Keratinocyte (primary cell): Measurements from ENCODE around the gene GFPT2. TPM values are rescaled to one million over a fixed set of nuclear protein-coding genes. Genes with fewer than 3 reads are reported as not detected.

ENCODE experiments used
- DNase-seq: peaks from one replicate; pipeline ENCODE4 v3.0.0-alpha.2; 2011; ENCODE audit warnings: low read depth, missing footprints, low spot score
- FAIRE-seq: peaks from 2 replicates; lab custom pipeline; 2011; peaks lifted over from hg19 to GRCh38; lab: Jason Lieb, UNC
- H2AFZ ChIP-seq: 2 replicates; pipeline ENCODE4 v1.6.0; 2012; ENCODE audit warnings: low read length, control low read depth, inconsistent platforms; ENCODE audit not compliant: control insufficient read depth
- H3K27ac ChIP-seq: 2 replicates; pipeline ENCODE4 v1.5.1; 2011; ENCODE audit warnings: low read length; ENCODE audit not compliant: control insufficient read depth, insufficient read depth
- H3K27me3 ChIP-seq: 3 replicates; pipeline ENCODE4 v1.6.0; 2011; ENCODE audit warnings: low read length; ENCODE audit not compliant: control insufficient read depth, insufficient read depth; ENCODE audit errors: extremely low read depth
- H3K36me3 ChIP-seq, 2 experiments: 2 replicates in 1 of 2; 3 replicates in 1 of 2; pipeline ENCODE4 v1.5.1; 2011; ENCODE audit warnings: low read length in 2 of 2, mild to moderate bottlenecking in 1 of 2; ENCODE audit not compliant: control insufficient read depth in 2 of 2, insufficient read depth in 2 of 2; ENCODE audit errors: extremely low read depth in 1 of 2
- H3K4me1 ChIP-seq: 3 replicates; pipeline ENCODE4 v1.5.1; 2011; ENCODE audit warnings: low read length; ENCODE audit not compliant: control insufficient read depth, insufficient read depth; ENCODE audit errors: extremely low read depth
- H3K4me2 ChIP-seq: 3 replicates; pipeline ENCODE4 v1.6.0; 2011; ENCODE audit warnings: low read depth, low read length; ENCODE audit not compliant: control insufficient read depth, insufficient read depth; ENCODE audit errors: extremely low read depth
- H3K4me3 ChIP-seq, 3 experiments: fragments of 200-600 bp in 1 of 3; sonication (generic) in 1 of 3; 2 replicates in 2 of 3; 3 replicates in 1 of 3; pipeline ENCODE4 v1.5.1; 2011 to 2016; ENCODE audit warnings: low read length in 3 of 3, mild to moderate bottlenecking in 3 of 3, control low read depth in 2 of 3, inconsistent platforms in 1 of 3, low read depth in 1 of 3, mixed read lengths in 1 of 3, mixed run types in 1 of 3, moderate library complexity in 1 of 3; ENCODE audit not compliant: control insufficient read depth in 2 of 3, insufficient read depth in 2 of 3; ENCODE audit errors: extremely low read depth in 1 of 3
- H3K79me2 ChIP-seq: 2 replicates; pipeline ENCODE4 v1.6.0; 2012; ENCODE audit warnings: low read length; ENCODE audit not compliant: control insufficient read depth, insufficient read depth
- H3K9ac ChIP-seq: 3 replicates; pipeline ENCODE4 v1.6.0; 2011; ENCODE audit warnings: low read length; ENCODE audit not compliant: control insufficient read depth, insufficient read depth; ENCODE audit errors: extremely low read depth
- H3K9me1 ChIP-seq: 3 replicates; pipeline ENCODE4 v1.6.0; 2011; ENCODE audit warnings: low read length; ENCODE audit not compliant: control insufficient read depth, insufficient read depth; ENCODE audit errors: extremely low read depth
- H3K9me3 ChIP-seq: 2 replicates; pipeline ENCODE4 v1.5.1; 2012; ENCODE audit warnings: low read depth, low read length; ENCODE audit not compliant: control insufficient read depth
- H4K20me1 ChIP-seq: 3 replicates; pipeline ENCODE4 v1.6.0; 2011; ENCODE audit warnings: low read length; ENCODE audit not compliant: control insufficient read depth, insufficient read depth; ENCODE audit errors: extremely low read depth
- EZH2 ChIP-seq: IDR thresholded peaks from one replicate; pipeline ENCODE4 v1.6.1; 2012; ENCODE audit warnings: inconsistent platforms, mild to moderate bottlenecking, low read length, moderate library complexity
- dilution Hi-C: fragments of 300-500 bp; cut with MboI; formaldehyde crosslinking; loops from one replicate; pipeline ENCODE4 v1.7.0; 2020; ENCODE audit warnings: low sequenced_read_pairs; ENCODE audit not compliant: extremely low pct_ligation_motif_present
- polyA plus RNA-seq, 5 experiments: library from polyadenylated mRNA; depleted of rRNA in 3 of 5; stranded (reverse) in 3 of 5; stranded (forward) in 1 of 5; unstranded in 1 of 5; fragments of >200 nt; gene quantifications; 1 replicate in 1 of 5; 2 replicates in 3 of 5; 3 replicates in 1 of 5; pipeline versions ENCODE4 v1.2.1 to v1.2.3, GENCODE V29; 2011 to 2012; ENCODE audit warnings: missing spikeins in 2 of 5, low read depth in 1 of 5, low replicate concordance in 1 of 5
- TF ChIP-seq, protein P1 (sequence below), 3 experiments: IDR thresholded peaks in 1 of 3; conservative IDR thresholded peaks in 1 of 3; optimal IDR thresholded peaks in 1 of 3; 2 replicates in 2 of 3; 3 replicates in 1 of 3; pipeline versions ENCODE3 to v1.5.1; 2011; ENCODE audit warnings: low read length in 3 of 3, mild to moderate bottlenecking in 3 of 3, moderate library complexity in 2 of 3, control low read depth in 1 of 3, inconsistent platforms in 1 of 3; ENCODE audit not compliant: insufficient read depth in 2 of 3; ENCODE audit errors: extremely low read depth in 1 of 3

The GFPT2 gene
- polyA plus RNA-seq, 1 donor (not counting 4 experiments of a cell fraction or from before 2014, with no cell fraction given): not detected

GRCh38 chr5:180296771-180297170 is 56.4 kb downstream of the GFPT2 start:
- dilution Hi-C loops: no loop called here
- H3K27me3 ChIP-seq: no peaks in the 10 kb centered on the region
- H3K9me3 ChIP-seq: no peaks in the 10 kb centered on the region
- H4K20me1 ChIP-seq: no peaks in the 10 kb centered on the region
- H3K27ac ChIP-seq: no peak overlapping the region
- H3K4me2 ChIP-seq: no peak overlapping the region
- FAIRE-seq (no peak), DNase-seq (no peak)
- H2AFZ ChIP-seq: no peak overlapping the region
- H3K9ac ChIP-seq: no peak overlapping the region
- TF ChIP-seq, protein P1, sequence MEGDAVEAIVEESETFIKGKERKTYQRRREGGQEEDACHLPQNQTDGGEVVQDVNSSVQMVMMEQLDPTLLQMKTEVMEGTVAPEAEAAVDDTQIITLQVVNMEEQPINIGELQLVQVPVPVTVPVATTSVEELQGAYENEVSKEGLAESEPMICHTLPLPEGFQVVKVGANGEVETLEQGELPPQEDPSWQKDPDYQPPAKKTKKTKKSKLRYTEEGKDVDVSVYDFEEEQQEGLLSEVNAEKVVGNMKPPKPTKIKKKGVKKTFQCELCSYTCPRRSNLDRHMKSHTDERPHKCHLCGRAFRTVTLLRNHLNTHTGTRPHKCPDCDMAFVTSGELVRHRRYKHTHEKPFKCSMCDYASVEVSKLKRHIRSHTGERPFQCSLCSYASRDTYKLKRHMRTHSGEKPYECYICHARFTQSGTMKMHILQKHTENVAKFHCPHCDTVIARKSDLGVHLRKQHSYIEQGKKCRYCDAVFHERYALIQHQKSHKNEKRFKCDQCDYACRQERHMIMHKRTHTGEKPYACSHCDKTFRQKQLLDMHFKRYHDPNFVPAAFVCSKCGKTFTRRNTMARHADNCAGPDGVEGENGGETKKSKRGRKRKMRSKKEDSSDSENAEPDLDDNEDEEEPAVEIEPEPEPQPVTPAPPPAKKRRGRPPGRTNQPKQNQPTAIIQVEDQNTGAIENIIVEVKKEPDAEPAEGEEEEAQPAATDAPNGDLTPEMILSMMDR (optimal IDR thresholded peaks at IDR 0.05 in 1 of 3, IDR thresholded peaks at IDR 0.05 in 1 of 3, conservative IDR thresholded peaks at IDR 0.05 in 1 of 3; ENCODE audit: extremely low read depth in 1 of 3, insufficient read depth in 2 of 3, low read length in 3 of 3): no peak
- TF ChIP-seq EZH2: no peak
- no peak overlapping the region for H3K4me3 ChIP-seq
- no peaks in the 10 kb centered on the region for H3K36me3 ChIP-seq
- H3K9me1 ChIP-seq: no peaks in the 10 kb centered on the region
- H3K79me2 ChIP-seq: no peaks in the 10 kb centered on the region
- H3K4me1 ChIP-seq: peaks cover 4% of the 10 kb centered on the region

DNA sequence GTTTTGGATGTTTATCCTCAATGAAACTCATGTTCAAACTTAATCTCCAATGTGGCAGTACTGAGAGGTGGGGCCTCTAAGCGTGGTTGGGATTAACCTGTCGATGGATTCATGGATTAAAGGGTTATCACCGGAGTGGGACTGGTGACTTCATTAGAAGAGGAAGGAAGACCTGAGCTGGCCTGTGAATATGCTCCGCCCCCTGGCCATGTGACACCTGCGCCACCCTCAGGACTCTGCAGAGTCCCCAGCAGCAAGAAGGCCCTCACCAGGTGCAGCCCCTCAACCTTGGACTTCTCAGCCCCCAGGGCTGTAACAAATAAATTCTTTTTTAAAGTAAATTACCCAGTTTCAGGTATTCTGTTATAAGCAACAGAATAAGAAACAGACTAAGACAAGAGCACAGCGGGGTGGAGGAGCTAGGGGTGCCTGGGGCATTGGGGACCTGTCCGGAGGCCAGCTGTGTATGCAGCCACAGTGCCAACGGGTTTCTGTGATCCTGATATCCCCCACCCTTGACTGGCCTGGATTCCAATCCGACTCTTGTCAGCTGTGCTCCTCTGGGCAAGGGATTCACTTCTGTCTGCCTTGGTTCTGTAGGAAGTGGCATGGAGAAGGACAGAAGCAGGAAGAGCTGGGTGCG is 58.1 kb downstream of the GFPT2 start:
- no peak overlapping the region for H2AFZ ChIP-seq

More for the DNA sequence above, 58.1 kb downstream of the GFPT2 start:
- Histone ChIP-seq H4K20me1 (no peaks in the 10 kb centered on the region), H3K4me1 (peaks cover 14% of the 10 kb centered on the region), H3K4me2 (no peak overlapping the region), H3K36me3 (no peaks in the 10 kb centered on the region), H3K27ac (no peak overlapping the region), H3K9me1 (no peaks in the 10 kb centered on the region), H3K27me3 (no peaks in the 10 kb centered on the region), H3K9ac (no peak overlapping the region), H3K4me3 (no peak overlapping the region), H3K9me3 (no peaks in the 10 kb centered on the region), H3K79me2 (peaks cover 13% of the 10 kb centered on the region)
- no peak for TF ChIP-seq EZH2
- TF ChIP-seq, protein P1 (optimal IDR thresholded peaks at IDR 0.05 in 1 of 3, IDR thresholded peaks at IDR 0.05 in 1 of 3, conservative IDR thresholded peaks at IDR 0.05 in 1 of 3; ENCODE audit: extremely low read depth in 1 of 3, insufficient read depth in 2 of 3, low read length in 3 of 3): no peak
- DNase-seq: no peak
- dilution Hi-C loops: no loop called here
- no peak for FAIRE-seq
